Measurements from ENCODE around the gene MORC3. TPM values are rescaled to one million over a fixed set of nuclear protein-coding genes. Genes with fewer than 3 reads are reported as not detected.
"Not testable (repeated sequence)": the region's sequence is repeated elsewhere in the genome, so short reads cannot be mapped to it uniquely, and the experiment has no call there.

MORC3 gene
- total RNA-seq, 1 experiment from 2014 or later, result 13.8 TPM

- Histone ChIP-seq H3K27ac (ENCODE audit: low read length) (no peak overlapping the region), H3K4me1 (ENCODE audit: low read length) (peaks cover 10% of the 10 kb centered on the region), H3K27me3 (ENCODE audit: low read length) (no peaks in the 10 kb centered on the region), H3K79me2 (ENCODE audit: low read length) (no peaks in the 10 kb centered on the region), H3K36me3 (ENCODE audit: insufficient read depth, low read length) (no peaks in the 10 kb centered on the region), H2AFZ (ENCODE audit: low read length) (no peak overlapping the region), H3K9me3 (ENCODE audit: low read length) (no peaks in the 10 kb centered on the region), H3K4me3 (ENCODE audit: low read length) (no peak overlapping the region), H3K9me2 (replicated peaks; ENCODE audit: insufficient read depth, low read length) (no peaks in the 10 kb centered on the region), H3K4me2 (ENCODE audit: low read depth, low read length, poor library complexity, severe bottlenecking) (peak overlapping the region; percentile 40), H4K20me1 (ENCODE audit: insufficient read depth, low read depth, low read length) (no peaks in the 10 kb centered on the region), H3K9ac (ENCODE audit: low read length) (no peak overlapping the region)
- no peak for DNase-seq
Measured at GRCh38 chr21:36297406-36297937, 22.5 kb upstream of the MORC3 start.

- peak; percentile 70 for DNase-seq
- no peak overlapping the region for H3K9ac ChIP-seq (ENCODE audit: low read length)
Measured at GRCh38 chr21:36297938-36298572, 21.9 kb upstream of the MORC3 start.

DNA sequence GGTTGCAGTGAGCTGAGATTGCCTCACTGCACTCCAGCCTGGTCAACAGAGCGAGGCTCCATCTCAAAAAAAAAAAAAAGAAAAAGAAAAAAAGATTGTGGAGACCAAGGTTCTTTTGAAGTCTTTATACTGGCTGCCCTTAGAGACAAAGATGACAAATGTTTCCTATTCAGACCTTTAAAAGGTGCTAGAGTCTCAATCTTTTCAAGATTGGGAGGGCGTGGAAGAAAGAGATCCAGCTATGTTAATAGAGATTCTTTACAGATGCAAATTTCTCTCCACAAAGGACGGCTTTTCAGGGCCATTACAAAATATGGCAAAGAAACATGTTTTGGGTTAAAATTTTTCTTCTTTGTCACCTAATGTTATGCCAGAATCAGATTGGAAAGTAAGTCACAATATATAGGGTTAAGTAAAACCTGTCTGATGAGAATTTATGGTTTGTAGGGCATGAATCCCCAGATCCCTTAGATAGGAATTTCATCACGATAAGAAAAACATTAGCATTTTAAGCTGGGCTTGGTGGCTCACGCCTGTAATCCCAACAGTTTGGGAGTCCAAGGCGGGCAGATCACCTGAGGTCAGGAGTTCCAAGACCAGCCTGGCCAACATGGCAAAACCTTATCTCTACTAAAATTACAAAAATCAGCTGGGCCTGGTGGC is 13.0 kb upstream of the MORC3 start:
- H3K4me1 ChIP-seq (ENCODE audit: low read length), result peaks cover 12% of the 10 kb centered on the region

More at GRCh38 chr21:36297938-36298572, 21.9 kb upstream of the MORC3 start:
- peak overlapping the region; percentile 38; the same call in 1 of the 2 replicates for H2AFZ ChIP-seq (ENCODE audit: low read length)
- H3K36me3 ChIP-seq (ENCODE audit: insufficient read depth, low read length), result no peaks in the 10 kb centered on the region
- no peak overlapping the region for H3K27ac ChIP-seq (ENCODE audit: low read length)
- no peaks in the 10 kb centered on the region for H3K9me2 ChIP-seq (replicated peaks; ENCODE audit: insufficient read depth, low read length)
- no peaks in the 10 kb centered on the region for H3K79me2 ChIP-seq (ENCODE audit: low read length)
- H3K4me1 ChIP-seq (ENCODE audit: low read length), result peaks cover 10% of the 10 kb centered on the region
- H4K20me1 ChIP-seq (ENCODE audit: insufficient read depth, low read depth, low read length), result no peaks in the 10 kb centered on the region
- H3K27me3 ChIP-seq (ENCODE audit: low read length), result no peaks in the 10 kb centered on the region
- H3K9me3 ChIP-seq (ENCODE audit: low read length), result no peaks in the 10 kb centered on the region
- peak overlapping the region; percentile 40 for H3K4me2 ChIP-seq (ENCODE audit: low read depth, low read length, poor library complexity, severe bottlenecking)
- H3K4me3 ChIP-seq (ENCODE audit: low read length), result no peak overlapping the region

DNA sequence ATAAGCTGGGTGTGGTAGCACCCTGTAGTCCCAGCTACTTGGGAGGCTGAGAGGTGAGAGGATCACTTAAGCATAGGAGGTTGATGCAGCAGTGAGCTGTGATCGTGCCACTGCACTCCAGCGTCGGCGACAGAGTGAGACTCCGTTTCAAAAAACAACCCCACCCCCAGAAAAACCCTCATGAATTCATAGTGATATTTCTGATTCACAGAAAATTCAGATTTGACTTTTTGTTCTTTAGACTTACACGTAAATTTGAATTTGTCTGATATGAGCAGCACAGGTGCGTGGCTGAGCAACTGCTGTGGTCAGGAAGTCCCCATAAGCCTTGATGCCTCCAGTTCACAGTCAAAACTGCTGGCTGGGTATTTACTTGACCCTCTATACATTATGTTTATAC is 10.0 kb upstream of the MORC3 start:
- Histone ChIP-seq H3K4me1 (ENCODE audit: low read length) (peaks cover 8% of the 10 kb centered on the region), H3K9me2 (replicated peaks; ENCODE audit: insufficient read depth, low read length) (no peaks in the 10 kb centered on the region), H3K79me2 (ENCODE audit: low read length) (no peaks in the 10 kb centered on the region), H3K27ac (ENCODE audit: low read length) (no peak overlapping the region), H2AFZ (ENCODE audit: low read length) (no peak overlapping the region), H3K27me3 (ENCODE audit: low read length) (no peaks in the 10 kb centered on the region), H4K20me1 (ENCODE audit: insufficient read depth, low read depth, low read length) (no peaks in the 10 kb centered on the region), H3K9me3 (ENCODE audit: low read length) (no peaks in the 10 kb centered on the region), H3K36me3 (ENCODE audit: insufficient read depth, low read length) (no peaks in the 10 kb centered on the region), H3K4me2 (ENCODE audit: low read depth, low read length, poor library complexity, severe bottlenecking) (no peak overlapping the region), H3K4me3 (ENCODE audit: low read length) (no peak overlapping the region), H3K9ac (ENCODE audit: low read length) (no peak overlapping the region)
- no peak for DNase-seq

More for the DNA sequence above, 13.0 kb upstream of the MORC3 start:
- H3K4me2 ChIP-seq (ENCODE audit: low read depth, low read length, poor library complexity, severe bottlenecking), result no peak overlapping the region
- H3K9me3 ChIP-seq (ENCODE audit: low read length), result no peaks in the 10 kb centered on the region
- H3K4me3 ChIP-seq (ENCODE audit: low read length), result no peak overlapping the region
- H4K20me1 ChIP-seq (ENCODE audit: insufficient read depth, low read depth, low read length), result no peaks in the 10 kb centered on the region
- no peaks in the 10 kb centered on the region for H3K36me3 ChIP-seq (ENCODE audit: insufficient read depth, low read length)
- H3K27me3 ChIP-seq (ENCODE audit: low read length), result no peaks in the 10 kb centered on the region
- DNase-seq, result no peak
- no peak overlapping the region for H2AFZ ChIP-seq (ENCODE audit: low read length)
- H3K79me2 ChIP-seq (ENCODE audit: low read length), result no peaks in the 10 kb centered on the region
- no peaks in the 10 kb centered on the region for H3K9me2 ChIP-seq (replicated peaks; ENCODE audit: insufficient read depth, low read length)
- H3K9ac ChIP-seq (ENCODE audit: low read length), result no peak overlapping the region
- no peak overlapping the region for H3K27ac ChIP-seq (ENCODE audit: low read length)

GRCh38 chr21:36313446-36313845 is 6.6 kb upstream of the MORC3 start:
- H3K9me3 ChIP-seq (ENCODE audit: low read length); H3K4me3 ChIP-seq (ENCODE audit: low read length); H4K20me1 ChIP-seq (ENCODE audit: insufficient read depth, low read depth, low read length); H3K36me3 ChIP-seq (ENCODE audit: insufficient read depth, low read length); H3K9ac ChIP-seq (ENCODE audit: low read length); H3K4me2 ChIP-seq (ENCODE audit: low read depth, low read length, poor library complexity, severe bottlenecking); H2AFZ ChIP-seq (ENCODE audit: low read length); H3K27me3 ChIP-seq (ENCODE audit: low read length); H3K79me2 ChIP-seq (ENCODE audit: low read length); H3K4me1 ChIP-seq (ENCODE audit: low read length); DNase-seq; H3K9me2 ChIP-seq (replicated peaks; ENCODE audit: insufficient read depth, low read length); H3K27ac ChIP-seq (ENCODE audit: low read length): not testable (repeated sequence)

DNA sequence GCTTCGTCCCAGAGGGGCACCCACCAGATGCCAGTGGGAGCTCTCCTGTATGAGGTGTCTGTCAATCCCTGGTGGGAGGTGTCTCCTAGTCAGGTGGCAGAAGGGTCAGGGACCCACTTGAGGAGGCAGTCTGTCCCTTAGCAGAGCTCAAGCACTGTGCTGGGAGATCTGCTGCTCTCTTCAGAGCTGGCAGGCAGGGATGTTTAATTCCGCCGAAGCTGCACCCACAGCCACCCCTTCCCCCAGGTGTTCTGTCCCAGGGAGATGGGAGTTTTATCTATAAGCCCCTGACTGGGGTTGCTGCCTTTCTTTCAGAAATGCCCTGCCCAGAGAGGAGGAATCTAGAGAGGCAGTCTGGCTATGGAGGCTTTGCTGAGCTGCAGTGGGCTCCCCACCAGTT is 4.0 kb upstream of the MORC3 start:
- DNase-seq; H3K9me2 ChIP-seq (replicated peaks; ENCODE audit: insufficient read depth, low read length); H3K9ac ChIP-seq (ENCODE audit: low read length); H2AFZ ChIP-seq (ENCODE audit: low read length); H4K20me1 ChIP-seq (ENCODE audit: insufficient read depth, low read depth, low read length); H3K4me3 ChIP-seq (ENCODE audit: low read length); H3K4me1 ChIP-seq (ENCODE audit: low read length); H3K4me2 ChIP-seq (ENCODE audit: low read depth, low read length, poor library complexity, severe bottlenecking); H3K36me3 ChIP-seq (ENCODE audit: insufficient read depth, low read length); H3K79me2 ChIP-seq (ENCODE audit: low read length); H3K27me3 ChIP-seq (ENCODE audit: low read length); H3K9me3 ChIP-seq (ENCODE audit: low read length); H3K27ac ChIP-seq (ENCODE audit: low read length): not testable (repeated sequence)

DNA sequence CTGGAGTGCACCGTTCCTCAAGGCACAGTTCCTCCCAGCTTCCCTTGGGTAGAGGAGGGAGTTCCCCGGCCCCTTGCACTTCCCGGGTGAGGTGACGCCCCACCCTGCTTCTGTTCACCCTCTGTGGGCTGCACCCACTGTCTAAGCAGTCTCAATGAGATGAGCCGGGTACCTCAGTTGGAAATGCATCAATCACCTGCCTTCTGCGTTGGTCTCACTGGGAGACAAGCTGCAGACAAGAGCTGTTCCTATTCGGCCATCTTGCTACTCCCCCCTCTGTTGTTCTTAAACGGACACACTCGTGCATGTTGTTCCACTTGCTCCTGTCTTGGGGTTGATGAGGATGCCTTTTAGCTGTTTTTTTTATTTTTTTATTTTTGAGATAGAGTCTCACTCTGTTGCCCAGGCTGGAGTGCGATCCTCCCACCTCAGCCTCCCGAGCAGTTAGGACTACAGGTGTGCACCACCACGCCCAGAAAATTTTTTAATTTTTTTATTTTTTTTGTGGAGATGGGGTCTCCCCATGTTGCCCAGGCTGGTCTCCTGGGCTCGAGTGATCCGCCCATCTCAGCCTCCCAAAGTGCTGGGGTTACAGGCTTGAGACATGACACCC is 3.0 kb upstream of the MORC3 start:
- Histone ChIP-seq H2AFZ (ENCODE audit: low read length) (no peak overlapping the region), H3K4me3 (ENCODE audit: low read length) (no peak overlapping the region), H3K9me3 (ENCODE audit: low read length) (no peaks in the 10 kb centered on the region), H3K27ac (ENCODE audit: low read length) (no peak overlapping the region), H3K4me1 (ENCODE audit: low read length) (peaks cover 17% of the 10 kb centered on the region), H3K36me3 (ENCODE audit: insufficient read depth, low read length) (no peaks in the 10 kb centered on the region), H3K79me2 (ENCODE audit: low read length) (peaks cover 16% of the 10 kb centered on the region), H3K9me2 (replicated peaks; ENCODE audit: insufficient read depth, low read length) (no peaks in the 10 kb centered on the region), H3K9ac (ENCODE audit: low read length) (no peak overlapping the region), H4K20me1 (ENCODE audit: insufficient read depth, low read depth, low read length) (no peaks in the 10 kb centered on the region; the same call in 1 of the 2 replicates), H3K27me3 (ENCODE audit: low read length) (no peaks in the 10 kb centered on the region), H3K4me2 (ENCODE audit: low read depth, low read length, poor library complexity, severe bottlenecking) (no peak overlapping the region)
- DNase-seq, result no peak

- DNase-seq, result not testable (repeated sequence)
- H3K9ac ChIP-seq (ENCODE audit: low read length), result peak overlapping the region; percentile 47; the same call in 1 of the 2 replicates
Measured at GRCh38 chr21:36319406-36319766, 611 bp upstream of the MORC3 start.

More at GRCh38 chr21:36319406-36319766, 611 bp upstream of the MORC3 start:
- not testable (repeated sequence) for H4K20me1 ChIP-seq (ENCODE audit: insufficient read depth, low read depth, low read length); H3K27ac ChIP-seq (ENCODE audit: low read length); H3K9me2 ChIP-seq (replicated peaks; ENCODE audit: insufficient read depth, low read length); H3K27me3 ChIP-seq (ENCODE audit: low read length); H3K9me3 ChIP-seq (ENCODE audit: low read length); H3K36me3 ChIP-seq (ENCODE audit: insufficient read depth, low read length)
- Histone ChIP-seq H3K4me2 (ENCODE audit: low read depth, low read length, poor library complexity, severe bottlenecking) (peak overlapping the region; percentile 89), H3K4me1 (ENCODE audit: low read length) (peaks cover 30% of the 10 kb centered on the region), H2AFZ (ENCODE audit: low read length) (peak overlapping the region; percentile 92), H3K79me2 (ENCODE audit: low read length) (peaks cover 40% of the 10 kb centered on the region), H3K4me3 (ENCODE audit: low read length) (peak overlapping the region; percentile 72; the same call in 1 of the 2 replicates)

All from Karpas-422 (cell line).